DMS 273 (cell line): ENCODE measurements around the gene ZNF853.
"Not testable (repeated sequence)": the region's sequence is repeated elsewhere in the genome, so short reads cannot be mapped to it uniquely, and the experiment has no call there.

Experiments
- DNase-seq: peaks from one replicate; lab custom pipeline; 2025; ENCODE audit not compliant: unreplicated experiment; lab: John Stamatoyannopoulos, UW

Gene ZNF853

GRCh38 chr7:6614953-6615722 is at the start of gene ZNF853:
TSS of gene ZNF853 (plus strand) at chr7:6615610. CDS start at chr7:6616175, 565 bp downstream.
- peak; percentile 58 for DNase-seq

- no peak for DNase-seq
Observed at GRCh38 chr7:6565655-6566054, 49.8 kb upstream of the ZNF853 start.

- no peak for DNase-seq
Observed at GRCh38 chr7:6567886-6568285, 47.5 kb upstream of the ZNF853 start.

- DNase-seq = peak; percentile 51
Observed at GRCh38 chr7:6571160-6571779, 44.1 kb upstream of the ZNF853 start.

- DNase-seq = no peak
Observed at GRCh38 chr7:6575281-6576023, 40.0 kb upstream of the ZNF853 start.

- peak; percentile 51 for DNase-seq
Observed at GRCh38 chr7:6576024-6576866, 39.2 kb upstream of the ZNF853 start.

- peak; percentile 51 for DNase-seq
Observed at GRCh38 chr7:6576867-6577368, 38.5 kb upstream of the ZNF853 start.

- DNase-seq = peak; percentile 98
Observed at GRCh38 chr7:6577369-6578113, 37.9 kb upstream of the ZNF853 start, which contains the start of gene ZDHHC4. TSS of gene ZDHHC4 (plus strand) at chr7:6577454. CDS start at chr7:6580562, 3,108 bp downstream.

GRCh38 chr7:6578114-6579084 is 37.0 kb upstream of the ZNF853 start:
- DNase-seq = no peak

- peak; percentile 17 for DNase-seq
Observed at GRCh38 chr7:6579446-6579845, 36.0 kb upstream of the ZNF853 start.

- not testable (repeated sequence) for DNase-seq
Observed at GRCh38 chr7:6585746-6586432, 29.5 kb upstream of the ZNF853 start.

- DNase-seq = no peak
Observed at GRCh38 chr7:6588566-6588965, 26.8 kb upstream of the ZNF853 start.

GRCh38 chr7:6589151-6589828 is 26.1 kb upstream of the ZNF853 start:
- DNase-seq = no peak

GRCh38 chr7:6589829-6590644 is 25.4 kb upstream of the ZNF853 start, which contains the start of gene INTS15:
TSS of gene INTS15 (plus strand) at chr7:6590021. CDS start at chr7:6590284, 263 bp downstream.
- DNase-seq = peak; percentile 96

- no peak for DNase-seq
Observed at GRCh38 chr7:6590645-6591110, 24.7 kb upstream of the ZNF853 start.

- DNase-seq = no peak
Observed at GRCh38 chr7:6600093-6600492, 15.3 kb upstream of the ZNF853 start.
